CD8-positive, alpha-beta memory T cell (primary cell): ENCODE measurements around the gene ACOT6. TPM values are rescaled to one million over a fixed set of nuclear protein-coding genes. Genes with fewer than 3 reads are reported as not detected.
"Not testable (repeated sequence)": the region's sequence is repeated elsewhere in the genome, so short reads cannot be mapped to it uniquely, and the experiment has no call there.

Experiments used
- CTCF ChIA-PET: fragments of 350-600 bp; sonication (Branson Sonifier 250); formaldehyde crosslinking; loops from one replicate; lab custom pipeline; 2021; ENCODE audit warnings: antibody characterized with exemption; lab: Charles Lee
- POLR2A ChIA-PET: fragments of 350-600 bp; sonication (Branson Sonifier 250); formaldehyde crosslinking; loops from one replicate; lab custom pipeline; 2021; ENCODE audit warnings: antibody characterized with exemption; lab: Charles Lee
- DNase-seq, 5 donors: peaks; one replicate each; pipeline versions ENCODE4 v3.0.0 to v3.0.0-alpha.2; 2020 to 2022; ENCODE audit warnings: mixed read lengths in 1 of 5
- H3K27ac ChIP-seq: one replicate; pipeline ENCODE4 v1.7.0; 2013; ENCODE audit warnings: low read depth, mild to moderate bottlenecking, low read length, moderate library complexity
- H3K27me3 ChIP-seq: 2 replicates; pipeline ENCODE4 v1.7.0; 2013; ENCODE audit warnings: low read length, mild to moderate bottlenecking; ENCODE audit not compliant: insufficient read depth, poor library complexity, severe bottlenecking
- H3K36me3 ChIP-seq: 2 replicates; pipeline ENCODE4 v1.7.0; 2013; ENCODE audit warnings: mild to moderate bottlenecking, low read length, moderate library complexity; ENCODE audit not compliant: insufficient read depth
- H3K4me1 ChIP-seq: 2 replicates; pipeline ENCODE4 v1.7.0; 2013; ENCODE audit warnings: mild to moderate bottlenecking, low read length, moderate library complexity; ENCODE audit not compliant: insufficient read depth
- H3K4me3 ChIP-seq: 2 replicates; pipeline ENCODE4 v1.7.0; 2013; ENCODE audit warnings: mild to moderate bottlenecking, low read length
- H3K9me3 ChIP-seq: 2 replicates; pipeline ENCODE4 v1.7.0; 2013; ENCODE audit warnings: mild to moderate bottlenecking, low read length
- H3K27ac Mint-ChIP-seq, 8 donors: one replicate each; pipeline ENCODE4 v1.8.0; 2020 to 2021; ENCODE audit warnings: mixed read lengths in 8 of 8, mild to moderate bottlenecking in 6 of 8, inconsistent platforms in 3 of 8, moderate library complexity in 3 of 8
- H3K27me3 Mint-ChIP-seq, 2 donors: one replicate each; pipeline ENCODE4 v1.8.0; 2020 to 2021; ENCODE audit warnings: mixed read lengths in 2 of 2, mild to moderate bottlenecking in 1 of 2, moderate library complexity in 1 of 2
- H3K36me3 Mint-ChIP-seq, 3 donors: one replicate each; pipeline ENCODE4 v1.8.0; 2020 to 2021; ENCODE audit warnings: mixed read lengths in 3 of 3, inconsistent platforms in 1 of 3, mild to moderate bottlenecking in 1 of 3
- H3K4me1 Mint-ChIP-seq, 3 donors: one replicate each; pipeline ENCODE4 v1.8.0; 2020 to 2021; ENCODE audit warnings: mixed read lengths in 3 of 3, inconsistent platforms in 1 of 3, mild to moderate bottlenecking in 1 of 3
- H3K4me3 Mint-ChIP-seq, 7 donors: one replicate each; pipeline ENCODE4 v1.8.0; 2020 to 2021; ENCODE audit warnings: mixed read lengths in 7 of 7, mild to moderate bottlenecking in 6 of 7, moderate library complexity in 4 of 7, inconsistent platforms in 2 of 7
- H3K9me3 Mint-ChIP-seq, 5 donors: one replicate each; pipeline ENCODE4 v1.8.0; 2020 to 2022; ENCODE audit warnings: mixed read lengths in 5 of 5, mild to moderate bottlenecking in 3 of 5, moderate library complexity in 2 of 5, inconsistent platforms in 1 of 5
- polyA plus RNA-seq: library from polyadenylated mRNA; unstranded; fragments of 300-500 nt; fragmentation: Illumina TruSeq; gene quantifications from one replicate; pipeline ENCODE4 v1.2.3, GENCODE V29; 2021
- total RNA-seq, 2 experiments: library from RNA; stranded (reverse); gene quantifications; one replicate each; pipeline ENCODE4 v1.2.3, GENCODE V29; 2021

Gene ACOT6, protein sequence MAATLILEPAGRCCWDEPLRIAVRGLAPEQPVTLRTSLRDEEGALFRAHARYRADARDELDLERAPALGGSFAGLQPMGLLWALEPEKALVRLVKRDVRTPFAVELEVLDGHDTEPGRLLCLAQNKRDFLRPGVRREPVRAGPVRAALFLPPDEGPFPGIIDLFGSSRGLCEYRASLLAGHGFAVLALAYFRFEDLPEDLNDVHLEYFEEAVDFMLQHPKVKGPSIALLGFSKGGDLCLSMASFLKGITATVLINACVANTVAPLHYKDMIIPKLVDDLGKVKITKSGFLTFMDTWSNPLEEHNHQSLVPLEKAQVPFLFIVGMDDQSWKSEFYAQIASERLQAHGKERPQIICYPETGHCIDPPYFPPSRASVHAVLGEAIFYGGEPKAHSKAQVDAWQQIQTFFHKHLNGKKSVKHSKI
- not detected for total RNA-seq
- polyA plus RNA-seq = not detected

DNA sequence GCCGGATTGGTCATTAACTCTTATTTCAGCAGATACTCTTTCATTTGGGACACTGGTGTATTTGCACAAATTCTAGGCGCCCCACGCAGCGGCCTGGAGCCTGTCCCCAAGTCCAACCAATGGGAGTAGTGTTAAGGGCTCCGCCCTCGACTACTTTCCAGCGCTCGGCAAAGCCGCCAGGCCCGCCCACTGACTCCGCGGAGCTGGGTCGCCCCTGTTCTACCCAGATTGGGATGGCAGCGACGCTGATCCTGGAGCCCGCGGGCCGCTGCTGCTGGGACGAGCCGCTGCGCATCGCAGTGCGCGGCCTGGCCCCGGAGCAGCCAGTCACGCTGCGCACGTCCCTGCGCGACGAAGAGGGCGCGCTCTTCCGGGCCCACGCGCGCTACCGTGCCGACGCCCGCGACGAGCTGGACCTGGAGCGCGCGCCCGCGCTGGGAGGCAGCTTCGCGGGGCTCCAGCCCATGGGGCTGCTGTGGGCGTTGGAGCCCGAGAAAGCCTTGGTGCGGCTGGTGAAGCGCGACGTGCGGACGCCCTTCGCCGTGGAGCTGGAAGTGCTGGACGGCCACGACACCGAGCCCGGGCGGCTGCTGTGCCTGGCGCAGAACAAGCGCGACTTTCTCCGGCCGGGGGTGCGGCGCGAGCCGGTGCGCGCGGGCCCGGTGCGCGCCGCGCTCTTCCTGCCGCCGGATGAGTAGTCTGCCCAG is at the start of gene ACOT6:
ACOT6 (plus strand) TSS at position 179 of the 707 bp plus-strand sequence; CDS start at position 234, 55 bp downstream.
- ChIA-PET CTCF (interaction anchor here (0.8 to 1.7 kb wide), 12 partner anchors 11 to 104 kb away, joined by 3 to 16 read pairs (median 4); partner anchors contain the start of genes ACOT2 and ACOT4), POLR2A (interaction anchor here (0.6 to 2.1 kb wide), 14 partner anchors 17 to 563 kb away, joined by 3 to 46 read pairs (median 6); partner anchors contain the start of genes ACOT2, ACOT4 and RIOX1)
- peaks cover 0 to 3% (median 0%) of the 10 kb centered on the region in 3 donors for H3K4me1 Mint-ChIP-seq
- peak within 1 kb of the TSS; percentile 45 for H3K27ac ChIP-seq
- peaks cover 0 to 4% (median 0%) of the 10 kb centered on the region in 3 donors for H3K36me3 Mint-ChIP-seq
- peaks cover 8% of the 10 kb centered on the region for H3K4me1 ChIP-seq
- H3K9me3 ChIP-seq = no peaks in the 10 kb centered on the region
- DNase-seq = peak; percentile 28 to 77 (median 70)
- H3K27ac Mint-ChIP-seq = peak within 1 kb of the TSS; percentile 80 to 97 (median 82)
- H3K27me3 ChIP-seq = no peaks in the 10 kb centered on the region
- H3K27me3 Mint-ChIP-seq = peaks cover 2 to 7% of the 10 kb centered on the region in 2 donors
- H3K36me3 ChIP-seq = no peaks in the 10 kb centered on the region
- peak within 1 kb of the TSS; percentile 75 for H3K4me3 ChIP-seq
- no peaks in the 10 kb centered on the region for H3K9me3 Mint-ChIP-seq
- H3K4me3 Mint-ChIP-seq = peak within 1 kb of the TSS; percentile 84 to 95 (median 90)

DNA sequence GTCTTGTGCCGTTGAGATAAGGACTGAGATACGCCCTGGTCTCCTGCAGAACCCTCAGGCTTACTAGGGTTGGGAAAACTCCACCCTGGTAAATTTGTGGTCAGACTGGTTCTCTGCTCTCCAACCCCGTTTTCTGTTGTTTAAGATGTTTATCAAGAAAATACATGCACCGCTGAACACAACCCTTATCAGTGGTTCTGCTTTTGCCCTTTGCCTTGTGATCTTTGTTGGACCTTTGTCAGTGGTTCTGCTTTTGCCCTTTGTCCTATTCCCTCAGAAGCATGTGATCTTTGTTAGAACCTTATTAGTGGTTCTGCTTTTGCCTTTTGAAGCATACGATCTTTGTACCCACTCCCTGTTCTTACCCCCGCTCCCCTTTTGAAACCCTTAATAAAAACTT is 49.6 kb upstream of the ACOT6 start:
- H3K27ac Mint-ChIP-seq, H3K36me3 ChIP-seq, H3K9me3 ChIP-seq, H3K9me3 Mint-ChIP-seq, POLR2A ChIA-PET, H3K4me3 ChIP-seq, DNase-seq, H3K4me1 ChIP-seq, H3K4me3 Mint-ChIP-seq, H3K27me3 ChIP-seq, H3K27ac ChIP-seq, H3K27me3 Mint-ChIP-seq, CTCF ChIA-PET: not testable (repeated sequence)
- H3K4me1 Mint-ChIP-seq = peaks cover 21 to 29% (median 28%) of the 10 kb centered on the region in 3 donors
- H3K36me3 Mint-ChIP-seq = peaks cover 11 to 18% (median 15%) of the 10 kb centered on the region in 3 donors

DNA sequence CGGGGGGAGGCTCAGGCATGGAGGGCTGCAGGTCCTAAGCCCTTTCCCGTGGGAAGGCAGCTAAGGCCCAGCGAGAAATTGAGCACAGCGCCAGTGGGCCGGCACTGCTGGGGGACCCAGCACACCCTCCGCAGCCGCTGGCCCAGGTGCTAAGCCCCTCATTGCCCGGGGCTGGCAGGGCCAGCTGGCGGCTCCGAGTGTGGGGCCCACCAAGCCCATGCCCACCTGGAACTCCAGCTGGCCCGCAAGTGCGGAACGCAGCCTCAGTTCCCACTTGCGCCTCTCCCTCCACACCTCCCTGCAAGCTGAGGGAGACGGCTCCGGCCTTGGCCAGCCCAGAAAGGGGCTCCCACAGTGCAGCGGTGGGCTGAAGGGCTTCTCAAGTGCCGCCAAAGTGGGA is 45.9 kb upstream of the ACOT6 start:
- H3K36me3 ChIP-seq, DNase-seq, H3K9me3 Mint-ChIP-seq, H3K4me3 ChIP-seq, H3K27ac ChIP-seq, H3K27me3 Mint-ChIP-seq, H3K27me3 ChIP-seq, H3K9me3 ChIP-seq, H3K27ac Mint-ChIP-seq: not testable (repeated sequence)
- ChIA-PET POLR2A (interaction anchor here (0.6 kb wide), 1 partner anchor 48 kb away, joined by 9 read pairs; no protein-coding TSS in a partner anchor), CTCF (interaction anchor here (5.4 kb wide), 1 partner anchor 58 kb away, joined by 44 read pairs; no protein-coding TSS in a partner anchor)
- H3K4me3 Mint-ChIP-seq = peak overlapping the region in 2 of 7 donors; percentile 90 to 91
- peaks cover 11 to 26% (median 15%) of the 10 kb centered on the region in 3 donors for H3K36me3 Mint-ChIP-seq
- H3K4me1 Mint-ChIP-seq = peaks cover 45 to 59% (median 53%) of the 10 kb centered on the region in 3 donors
- peaks cover 23% of the 10 kb centered on the region for H3K4me1 ChIP-seq

DNA sequence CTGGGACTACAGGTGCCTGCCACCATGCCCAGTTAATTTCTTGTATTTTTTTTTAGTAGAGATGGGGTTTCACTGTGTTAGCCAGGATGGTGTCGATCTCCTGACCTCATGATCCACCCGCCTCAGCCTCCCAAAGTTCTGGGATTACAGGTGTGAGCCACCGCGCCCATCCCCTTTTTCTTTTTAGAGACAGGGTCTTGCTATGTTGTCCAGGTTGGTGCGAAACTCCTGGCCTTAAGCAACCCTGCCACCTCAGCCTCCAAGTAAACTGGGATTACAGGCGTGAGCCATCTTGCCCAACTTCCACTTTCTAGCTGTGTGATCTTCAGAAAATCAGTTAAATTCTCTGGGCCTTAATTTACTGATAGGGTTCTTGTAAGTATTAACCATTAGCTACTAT is 45.4 kb upstream of the ACOT6 start:
- not testable (repeated sequence) for H3K27ac ChIP-seq, DNase-seq, H3K36me3 ChIP-seq, H3K9me3 Mint-ChIP-seq, H3K9me3 ChIP-seq, H3K27me3 Mint-ChIP-seq, H3K27me3 ChIP-seq, H3K4me3 ChIP-seq
- Mint-ChIP-seq H3K4me3 (peak overlapping the region in 6 of 7 donors; percentile 44 to 97 (median 92)), H3K36me3 (peaks cover 11 to 26% (median 11%) of the 10 kb centered on the region in 3 donors), H3K4me1 (peaks cover 45 to 59% (median 53%) of the 10 kb centered on the region in 3 donors), H3K27ac (peak overlapping the region in 4 of 8 donors; percentile 9 to 98 (median 90))
- peaks cover 23% of the 10 kb centered on the region for H3K4me1 ChIP-seq
- CTCF ChIA-PET = interaction anchor here (0.6 to 5.4 kb wide), 5 partner anchors 25 to 59 kb away, joined by 3 to 44 read pairs (median 3); partner anchors contain the start of genes ACOT4 and ACOT6
- POLR2A ChIA-PET = interaction anchor here (0.6 to 1.1 kb wide), 3 partner anchors 46 to 1814 kb away, joined by 4 to 9 read pairs (median 6); partner anchors contain the start of gene ACOT6

DNA sequence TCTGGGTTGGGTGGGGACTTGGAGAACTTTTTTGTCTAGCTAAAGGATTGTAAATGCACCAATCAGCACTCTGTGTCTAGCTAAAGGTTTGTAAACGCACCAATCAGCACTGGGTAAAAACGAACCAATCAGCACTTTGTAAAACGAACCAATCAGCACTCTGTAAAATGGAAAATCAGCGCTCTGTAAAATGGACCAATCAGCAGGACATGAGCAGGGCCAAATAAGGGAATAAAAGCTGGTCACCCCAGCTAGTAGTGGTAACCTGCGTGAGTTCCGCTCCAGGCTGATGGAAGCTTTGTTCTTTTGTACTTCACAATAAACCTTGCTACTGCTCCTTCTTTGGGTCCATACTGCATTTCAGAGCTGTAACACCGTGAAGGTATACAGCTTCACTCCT is 45.0 kb upstream of the ACOT6 start:
- H3K4me3 Mint-ChIP-seq = peak overlapping the region; percentile 44 to 97 (median 92)
- Histone ChIP-seq H3K9me3 (no peaks in the 10 kb centered on the region), H3K4me1 (peaks cover 23% of the 10 kb centered on the region), H3K27ac (no peak overlapping the region), H3K4me3 (peak overlapping the region; percentile 83), H3K36me3 (no peaks in the 10 kb centered on the region), H3K27me3 (no peaks in the 10 kb centered on the region)
- DNase-seq = no peak
- peaks cover 7 to 28% (median 11%) of the 10 kb centered on the region in 3 donors for H3K36me3 Mint-ChIP-seq
- H3K27ac Mint-ChIP-seq = peak overlapping the region; percentile 1 to 99 (median 94)
- ChIA-PET POLR2A (interaction anchor here (0.7 to 1.1 kb wide), 2 partner anchors 46 to 1813 kb away, joined by 4 to 6 read pairs; partner anchors contain the start of gene ACOT6), CTCF (interaction anchor here (0.6 to 5.4 kb wide), 6 partner anchors 24 to 66 kb away, joined by 3 to 44 read pairs (median 6); partner anchors contain the start of genes ACOT4 and ACOT6)
- H3K27me3 Mint-ChIP-seq = no peaks in the 10 kb centered on the region
- H3K4me1 Mint-ChIP-seq = peaks cover 45 to 59% (median 53%) of the 10 kb centered on the region in 3 donors
- H3K9me3 Mint-ChIP-seq = peaks cover 0 to 6% (median 0%) of the 10 kb centered on the region in 5 donors

DNA sequence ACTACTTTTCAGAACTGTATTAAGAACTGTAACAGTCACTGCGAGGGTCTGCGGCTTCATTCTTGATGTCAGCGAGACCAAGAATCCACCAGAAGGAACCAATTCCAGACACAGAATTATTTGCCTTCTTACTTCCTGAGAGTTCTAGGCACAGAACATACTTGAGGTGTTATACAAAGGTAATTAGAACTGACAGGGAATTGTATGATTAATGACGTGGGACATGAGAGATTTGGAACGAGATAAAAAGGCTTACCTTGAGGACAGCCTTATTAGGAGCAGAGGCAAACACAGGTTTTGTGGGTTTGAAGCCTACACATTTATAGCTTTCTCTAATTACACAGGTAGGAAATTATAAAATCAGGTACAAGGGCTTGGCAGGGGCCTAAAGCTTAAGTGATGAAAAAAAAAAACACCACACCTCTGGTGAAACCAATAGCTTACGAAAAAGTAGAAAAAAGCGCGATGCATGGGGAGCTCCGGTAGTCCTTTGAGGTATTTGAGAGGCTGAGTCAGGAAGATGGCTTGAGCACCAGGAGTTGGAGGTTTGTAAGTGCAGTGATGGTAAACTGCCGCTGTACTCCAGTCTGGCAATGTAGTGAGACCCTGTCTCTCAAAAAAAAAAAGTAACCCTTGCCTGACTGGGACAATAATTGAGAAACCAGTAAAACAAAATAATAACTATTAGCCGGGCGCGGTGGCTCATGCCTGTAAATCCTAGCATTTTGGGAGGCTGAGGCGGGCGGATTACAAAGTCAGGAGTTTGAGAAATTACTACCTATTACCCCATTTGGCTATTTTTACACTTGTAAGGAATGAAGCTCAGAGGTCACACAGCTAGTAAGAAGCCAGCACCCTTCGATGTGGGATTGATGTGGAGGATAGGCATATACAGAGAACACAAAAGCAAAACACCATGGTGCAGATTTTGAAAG is 44.1 kb upstream of the ACOT6 start:
- Mint-ChIP-seq H3K4me3 (peak overlapping the region; percentile 90 to 99 (median 93)), H3K36me3 (peaks cover 0 to 28% (median 11%) of the 10 kb centered on the region in 3 donors), H3K27me3 (no peaks in the 10 kb centered on the region), H3K27ac (peak overlapping the region; percentile 94 to 99 (median 96)), H3K4me1 (peaks cover 45 to 59% (median 49%) of the 10 kb centered on the region in 3 donors), H3K9me3 (no peaks in the 10 kb centered on the region)
- Histone ChIP-seq H3K4me3 (peak overlapping the region; percentile 83), H3K27me3 (no peaks in the 10 kb centered on the region), H3K9me3 (no peaks in the 10 kb centered on the region), H3K27ac (peak overlapping the region; percentile 67), H3K36me3 (no peaks in the 10 kb centered on the region), H3K4me1 (peaks cover 23% of the 10 kb centered on the region)
- DNase-seq = no peak
- ChIA-PET POLR2A (interaction anchor here (0.6 to 2.8 kb wide), 13 partner anchors 24 to 516 kb away, joined by 3 to 46 read pairs (median 3); partner anchors contain the start of genes ACOT4, ACOT6, ALDH6A1 and LIN52), CTCF (interaction anchor here (0.6 to 5.4 kb wide), 11 partner anchors 8 to 77 kb away, joined by 3 to 44 read pairs (median 11); partner anchors contain the start of genes ACOT4, ACOT6 and RIOX1)
